Measurements from ENCODE around the gene MEGF10.

Gene MEGF10

DNA sequence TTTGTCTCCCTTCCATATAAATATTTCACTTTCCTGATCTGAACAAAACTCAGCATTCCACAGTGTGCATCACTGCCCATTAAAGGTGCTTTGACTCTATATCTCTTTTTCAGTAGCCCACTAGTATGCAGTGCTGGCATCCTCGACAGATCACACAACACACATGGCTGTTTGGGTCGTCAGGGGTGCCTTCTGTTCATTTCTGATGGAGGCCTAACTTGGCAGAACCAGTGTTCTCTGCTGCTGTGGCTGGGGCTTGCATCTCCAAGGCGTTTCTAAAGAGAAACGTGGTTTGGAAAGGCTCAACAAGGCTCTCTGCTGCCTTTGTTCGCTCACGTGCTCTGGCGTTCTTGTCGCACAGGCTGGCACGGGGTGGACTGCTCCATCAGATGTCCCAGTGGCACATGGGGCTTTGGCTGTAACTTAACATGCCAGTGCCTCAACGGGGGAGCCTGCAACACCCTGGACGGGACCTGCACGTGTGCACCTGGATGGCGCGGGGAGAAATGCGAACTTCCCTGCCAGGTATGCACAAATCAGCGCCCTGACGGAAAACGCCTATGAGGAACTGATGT, 129.2 kb downstream of the MEGF10 start:
- Histone ChIP-seq H3K27me3 (ENCODE audit: insufficient read depth, poor library complexity, severe bottlenecking) (peaks cover 19% of the 10 kb centered on the region), H3K36me3 (ENCODE audit: low read depth) (no peaks in the 10 kb centered on the region), H3K4me3 (ENCODE audit: severe bottlenecking) (no peak overlapping the region), H3K9me3 (ENCODE audit: severe bottlenecking) (no peaks in the 10 kb centered on the region), H3K27ac (ENCODE audit: poor library complexity, severe bottlenecking) (no peak overlapping the region), H3K4me1 (ENCODE audit: insufficient read depth, poor library complexity, severe bottlenecking) (no peaks in the 10 kb centered on the region)
- no peak for ATAC-seq (ENCODE audit: low read depth)
- TF ChIP-seq, protein P1, sequence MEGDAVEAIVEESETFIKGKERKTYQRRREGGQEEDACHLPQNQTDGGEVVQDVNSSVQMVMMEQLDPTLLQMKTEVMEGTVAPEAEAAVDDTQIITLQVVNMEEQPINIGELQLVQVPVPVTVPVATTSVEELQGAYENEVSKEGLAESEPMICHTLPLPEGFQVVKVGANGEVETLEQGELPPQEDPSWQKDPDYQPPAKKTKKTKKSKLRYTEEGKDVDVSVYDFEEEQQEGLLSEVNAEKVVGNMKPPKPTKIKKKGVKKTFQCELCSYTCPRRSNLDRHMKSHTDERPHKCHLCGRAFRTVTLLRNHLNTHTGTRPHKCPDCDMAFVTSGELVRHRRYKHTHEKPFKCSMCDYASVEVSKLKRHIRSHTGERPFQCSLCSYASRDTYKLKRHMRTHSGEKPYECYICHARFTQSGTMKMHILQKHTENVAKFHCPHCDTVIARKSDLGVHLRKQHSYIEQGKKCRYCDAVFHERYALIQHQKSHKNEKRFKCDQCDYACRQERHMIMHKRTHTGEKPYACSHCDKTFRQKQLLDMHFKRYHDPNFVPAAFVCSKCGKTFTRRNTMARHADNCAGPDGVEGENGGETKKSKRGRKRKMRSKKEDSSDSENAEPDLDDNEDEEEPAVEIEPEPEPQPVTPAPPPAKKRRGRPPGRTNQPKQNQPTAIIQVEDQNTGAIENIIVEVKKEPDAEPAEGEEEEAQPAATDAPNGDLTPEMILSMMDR (IDR thresholded peaks at IDR 0.05; ENCODE audit: poor library complexity, severe bottlenecking): no peak
- DNase-seq (ENCODE audit: low spot score): no peak

DNA sequence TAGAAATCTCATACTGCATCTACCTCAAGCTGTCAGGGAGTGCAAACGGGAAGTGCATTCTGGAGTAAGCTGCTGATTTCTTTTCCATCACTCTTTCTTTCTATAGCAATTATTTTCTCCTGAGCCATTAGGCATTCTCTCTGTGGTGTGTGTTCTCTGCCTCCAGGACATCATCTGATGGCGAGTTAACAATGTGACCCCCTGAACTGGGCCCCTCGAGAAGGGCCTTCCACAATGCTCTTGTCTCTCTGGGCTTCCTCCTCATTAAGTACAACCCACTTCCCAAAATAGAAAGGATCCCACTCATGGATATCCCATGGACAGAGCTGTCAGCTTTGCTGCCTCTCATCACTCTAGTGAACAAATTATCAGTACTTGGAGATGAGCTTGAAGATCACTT, 130.2 kb downstream of the MEGF10 start:
- H3K27me3 ChIP-seq (ENCODE audit: insufficient read depth, poor library complexity, severe bottlenecking): peaks cover 19% of the 10 kb centered on the region
- ATAC-seq (ENCODE audit: low read depth): no peak
- no peak for DNase-seq (ENCODE audit: low spot score)

DNA sequence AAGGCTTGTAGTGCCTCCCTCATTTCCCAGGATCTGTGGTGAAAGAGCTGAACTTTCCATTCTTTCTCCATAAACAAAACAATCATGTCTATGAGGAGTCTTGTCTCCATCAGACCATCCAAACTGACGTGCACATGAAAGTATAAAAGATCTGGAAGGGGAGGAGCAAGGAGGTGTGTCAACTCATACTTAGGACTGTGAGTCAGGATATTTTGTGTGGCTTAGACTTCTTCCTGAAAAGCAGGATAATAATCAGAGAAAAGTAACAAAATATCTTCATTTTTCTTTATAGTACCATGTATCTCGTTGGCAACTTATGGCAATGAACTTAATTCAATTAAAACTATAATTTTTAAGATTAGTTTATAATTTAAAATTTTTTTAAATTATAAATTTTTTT, 130.9 kb downstream of the MEGF10 start:
- DNase-seq (ENCODE audit: low spot score) (no peak), ATAC-seq (ENCODE audit: low read depth) (no peak)
- H3K9me3 ChIP-seq (ENCODE audit: severe bottlenecking): no peaks in the 10 kb centered on the region
- no peaks in the 10 kb centered on the region for H3K4me1 ChIP-seq (ENCODE audit: insufficient read depth, poor library complexity, severe bottlenecking)
- TF ChIP-seq, protein P1 (IDR thresholded peaks at IDR 0.05; ENCODE audit: poor library complexity, severe bottlenecking): no peak
- H3K27me3 ChIP-seq (ENCODE audit: insufficient read depth, poor library complexity, severe bottlenecking): peaks cover 19% of the 10 kb centered on the region
- H3K4me3 ChIP-seq (ENCODE audit: severe bottlenecking): no peak overlapping the region
- no peak overlapping the region for H3K27ac ChIP-seq (ENCODE audit: poor library complexity, severe bottlenecking)
- H3K36me3 ChIP-seq (ENCODE audit: low read depth): no peaks in the 10 kb centered on the region

More for the DNA sequence above, 130.2 kb downstream of the MEGF10 start:
- H3K4me3 ChIP-seq (ENCODE audit: severe bottlenecking): no peak overlapping the region
- H3K27ac ChIP-seq (ENCODE audit: poor library complexity, severe bottlenecking): no peak overlapping the region
- H3K4me1 ChIP-seq (ENCODE audit: insufficient read depth, poor library complexity, severe bottlenecking): no peaks in the 10 kb centered on the region
- TF ChIP-seq, protein P1 (IDR thresholded peaks at IDR 0.05; ENCODE audit: poor library complexity, severe bottlenecking): no peak
- H3K9me3 ChIP-seq (ENCODE audit: severe bottlenecking): no peaks in the 10 kb centered on the region
- no peaks in the 10 kb centered on the region for H3K36me3 ChIP-seq (ENCODE audit: low read depth)

DNA sequence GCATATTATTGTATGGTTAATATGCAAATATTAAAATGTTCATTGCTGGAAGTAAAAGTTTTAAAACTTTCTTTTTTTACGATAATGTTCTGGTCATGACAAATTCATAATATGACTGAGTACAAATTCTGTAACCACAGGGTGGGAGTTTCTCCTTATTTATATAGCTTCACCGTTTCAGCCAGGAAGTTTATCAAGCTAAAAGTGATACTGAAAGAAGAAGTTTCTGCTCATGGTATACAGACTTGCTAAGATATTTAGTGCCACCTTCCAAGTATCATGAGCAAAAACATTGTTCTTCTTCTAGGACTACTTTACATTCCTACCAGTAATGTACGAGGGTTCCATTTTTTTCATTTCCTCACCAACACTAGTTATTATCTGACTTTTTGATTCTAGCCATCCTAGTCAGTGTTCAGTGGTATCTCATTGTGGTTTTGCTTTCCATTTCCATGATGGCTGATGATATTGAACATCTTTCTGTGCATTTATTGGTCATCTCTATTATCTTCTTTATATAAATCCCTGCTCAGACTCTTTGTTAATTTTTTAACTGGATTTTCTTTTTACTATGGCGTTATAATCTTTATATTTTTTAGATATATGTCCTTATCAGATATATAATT, 132.7 kb downstream of the MEGF10 start:
- no peak for ATAC-seq (ENCODE audit: low read depth)
- peaks cover 13% of the 10 kb centered on the region for H3K27me3 ChIP-seq (ENCODE audit: insufficient read depth, poor library complexity, severe bottlenecking)
- TF ChIP-seq, protein P1 (IDR thresholded peaks at IDR 0.05; ENCODE audit: poor library complexity, severe bottlenecking): no peak
- H3K4me3 ChIP-seq (ENCODE audit: severe bottlenecking): no peak overlapping the region
- no peak overlapping the region for H3K27ac ChIP-seq (ENCODE audit: poor library complexity, severe bottlenecking)
- no peak for DNase-seq (ENCODE audit: low spot score)
- no peaks in the 10 kb centered on the region for H3K9me3 ChIP-seq (ENCODE audit: severe bottlenecking)
- no peaks in the 10 kb centered on the region for H3K36me3 ChIP-seq (ENCODE audit: low read depth)
- H3K4me1 ChIP-seq (ENCODE audit: insufficient read depth, poor library complexity, severe bottlenecking): no peaks in the 10 kb centered on the region

DNA sequence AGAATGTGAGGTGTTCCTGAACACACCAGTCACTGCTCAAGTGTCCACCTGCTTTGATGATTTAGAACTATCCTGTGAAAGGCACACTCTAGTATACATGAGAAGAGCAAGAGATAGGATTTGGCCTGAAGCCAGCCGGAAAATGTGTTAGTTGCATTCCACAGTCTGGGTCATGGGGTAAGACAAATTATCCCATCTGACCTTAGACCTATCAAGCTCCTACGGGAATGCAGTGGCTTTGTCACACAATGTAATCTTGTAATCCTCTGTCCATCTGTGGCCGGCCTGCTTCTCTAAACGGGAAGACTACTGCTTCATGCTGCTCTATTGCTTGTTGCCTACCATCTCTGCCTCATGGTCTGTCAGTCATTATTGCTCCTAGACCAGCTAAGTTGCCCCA, 134.4 kb downstream of the MEGF10 start:
- H3K9me3 ChIP-seq (ENCODE audit: severe bottlenecking): no peaks in the 10 kb centered on the region
- H3K27ac ChIP-seq (ENCODE audit: poor library complexity, severe bottlenecking): no peak overlapping the region
- peaks cover 3% of the 10 kb centered on the region for H3K27me3 ChIP-seq (ENCODE audit: insufficient read depth, poor library complexity, severe bottlenecking)
- TF ChIP-seq, protein P1 (IDR thresholded peaks at IDR 0.05; ENCODE audit: poor library complexity, severe bottlenecking): no peak
- no peaks in the 10 kb centered on the region for H3K4me1 ChIP-seq (ENCODE audit: insufficient read depth, poor library complexity, severe bottlenecking)
- ATAC-seq (ENCODE audit: low read depth): no peak
- no peaks in the 10 kb centered on the region for H3K36me3 ChIP-seq (ENCODE audit: low read depth)
- no peak for DNase-seq (ENCODE audit: low spot score)
- no peak overlapping the region for H3K4me3 ChIP-seq (ENCODE audit: severe bottlenecking)
